Endodermal cell (in vitro differentiated cells): ENCODE measurements around the gene COX20. TPM values are rescaled to one million over a fixed set of nuclear protein-coding genes. Genes with fewer than 3 reads are reported as not detected.
"Not testable (repeated sequence)": the region's sequence is repeated elsewhere in the genome, so short reads cannot be mapped to it uniquely, and the experiment has no call there.

ENCODE experiments used
- DNase-seq: peaks from one replicate; pipeline ENCODE4 v3.0.0-alpha.2; 2017
- H3K27ac ChIP-seq: 2 replicates; pipeline ENCODE4 v1.5.1; 2013; ENCODE audit warnings: mild to moderate bottlenecking, low read depth, low read length, moderate library complexity
- H3K27me3 ChIP-seq: 2 replicates; pipeline ENCODE4 v1.6.1; 2013; ENCODE audit warnings: mild to moderate bottlenecking, low read length, moderate library complexity; ENCODE audit not compliant: insufficient read depth, control insufficient read depth, poor library complexity, severe bottlenecking
- H3K36me3 ChIP-seq: 2 replicates; pipeline ENCODE4 v1.7.0; 2013; ENCODE audit warnings: mild to moderate bottlenecking, low read length, moderate library complexity; ENCODE audit not compliant: control insufficient read depth, insufficient read depth
- H3K4me1 ChIP-seq: one replicate; pipeline ENCODE4 v1.7.0; 2013; ENCODE audit warnings: low read length; ENCODE audit not compliant: control insufficient read depth, insufficient read depth
- H3K4me3 ChIP-seq: 2 replicates; pipeline ENCODE4 v1.5.1; 2013; ENCODE audit warnings: mild to moderate bottlenecking, low read length, moderate library complexity
- H3K9ac ChIP-seq: 2 replicates; pipeline ENCODE4 v1.6.1; 2013; ENCODE audit warnings: mild to moderate bottlenecking, low read length, moderate library complexity; ENCODE audit not compliant: poor library complexity, severe bottlenecking; ENCODE audit errors: extremely low read depth
- H3K9me3 ChIP-seq: 2 replicates; pipeline ENCODE4 v1.6.1; 2013; ENCODE audit warnings: mild to moderate bottlenecking, low read length, moderate library complexity; ENCODE audit not compliant: control insufficient read depth
- H3K27ac Mint-ChIP-seq: 2 replicates; pipeline ENCODE4 v1.8.0; 2020; ENCODE audit warnings: mixed read lengths
- H3K27me3 Mint-ChIP-seq: 2 replicates; pipeline ENCODE4 v1.8.0; 2021; ENCODE audit warnings: mild to moderate bottlenecking, mixed read lengths; ENCODE audit not compliant: insufficient read depth
- H3K36me3 Mint-ChIP-seq: 2 replicates; pipeline ENCODE4 v1.8.0; 2020; ENCODE audit warnings: low read depth, mixed read lengths
- H3K4me1 Mint-ChIP-seq: 2 replicates; pipeline ENCODE4 v1.8.0; 2020; ENCODE audit warnings: mixed read lengths
- H3K4me3 Mint-ChIP-seq: 2 replicates; pipeline ENCODE4 v1.8.0; 2020; ENCODE audit warnings: mild to moderate bottlenecking, moderate library complexity, mixed read lengths
- H3K9me3 Mint-ChIP-seq: 2 replicates; pipeline ENCODE4 v1.8.0; 2020; ENCODE audit warnings: mild to moderate bottlenecking, mixed read lengths
- WGBS, 2 experiments: methylation state at CpG; one replicate each; pipeline versions ENCODE4 v1.1.5 to v1.1.7; 2013; ENCODE audit warnings: missing lambda C conversion rate in 2 of 2, mixed read lengths in 1 of 2; ENCODE audit not compliant: insufficient coverage in 1 of 2, insufficient read length in 1 of 2; 5-methylcytosine and 5-hydroxymethylcytosine counted together
- total RNA-seq, 2 donors: library from RNA; stranded (reverse); fragmentation: NEBNext Ultra II Directional in 1 of 2; extraction: Animal tissue kit (Norgen Biotek cat#: 25700) in 1 of 2; gene quantifications; 2 replicates in 1 of 2; 3 replicates in 1 of 2; pipeline ENCODE4 v1.2.1, GENCODE V29; 2021
- TF ChIP-seq, protein P1 (sequence below): fragments of 200-600 bp; sonication (generic); conservative IDR thresholded peaks from 2 replicates; pipeline ENCODE4 v1.5.0; 2021; ENCODE audit warnings: antibody characterized with exemption, mild to moderate bottlenecking

COX20 gene
- total RNA-seq, 2 donors from 2014 or later = 19.5 to 23.4 TPM

DNA sequence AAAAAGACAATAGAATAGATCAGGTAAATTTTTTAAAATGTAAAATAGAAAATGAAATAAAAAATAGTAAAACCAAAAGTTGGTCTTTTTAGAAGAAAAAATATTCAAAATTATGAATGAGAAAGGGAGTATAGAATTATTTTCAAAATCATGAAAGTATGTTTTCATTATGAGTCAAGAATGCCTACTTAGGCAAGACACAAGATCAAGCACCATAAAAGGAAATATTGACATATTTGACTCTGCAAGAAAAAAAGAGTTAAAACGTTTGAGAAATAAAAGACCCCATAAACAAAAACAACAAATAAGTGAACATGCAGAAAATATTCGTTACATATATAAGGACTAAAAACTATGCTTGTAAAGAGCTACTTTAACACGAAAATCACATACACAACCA is 4.8 kb upstream of the COX20 start:
- no peak for DNase-seq

DNA sequence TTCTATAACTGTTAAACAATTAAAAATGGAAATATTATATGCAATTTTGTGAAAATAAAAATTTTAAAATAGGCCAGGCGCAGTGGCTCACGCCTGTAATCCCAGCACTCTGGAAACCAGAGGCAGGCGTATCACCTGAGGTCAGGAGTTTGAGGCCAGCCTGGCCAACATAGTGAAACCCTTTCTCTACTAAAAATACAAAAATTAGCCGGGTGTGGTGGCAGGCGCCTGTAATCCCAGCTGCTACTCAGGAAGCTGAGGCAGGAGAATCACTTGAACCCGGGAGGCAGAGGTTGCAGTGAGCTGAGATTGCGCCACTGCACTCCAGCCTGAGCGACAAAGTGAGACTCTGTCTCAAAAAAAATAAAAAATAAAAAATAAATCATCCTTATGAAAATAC is 2.2 kb upstream of the COX20 start:
- not testable (repeated sequence) for H3K27me3 ChIP-seq, H3K4me1 ChIP-seq, H3K36me3 Mint-ChIP-seq, H3K27ac ChIP-seq, H3K27ac Mint-ChIP-seq, DNase-seq, H3K4me3 ChIP-seq, H3K9me3 Mint-ChIP-seq, H3K27me3 Mint-ChIP-seq, H3K36me3 ChIP-seq, H3K9me3 ChIP-seq
- Mint-ChIP-seq H3K4me1 (peaks cover 21% of the 10 kb centered on the region), H3K4me3 (peak overlapping the region; percentile 79)
- 92 to 100% methylated on average over 2 to 7 of the region's 8 CpGs for WGBS, 2 experiments
- H3K9ac ChIP-seq = peak overlapping the region; percentile 15

More for the DNA sequence above, 4.8 kb upstream of the COX20 start:
- no peak overlapping the region for H3K4me3 Mint-ChIP-seq
- H3K4me1 ChIP-seq = no peaks in the 10 kb centered on the region
- TF ChIP-seq, protein P1, sequence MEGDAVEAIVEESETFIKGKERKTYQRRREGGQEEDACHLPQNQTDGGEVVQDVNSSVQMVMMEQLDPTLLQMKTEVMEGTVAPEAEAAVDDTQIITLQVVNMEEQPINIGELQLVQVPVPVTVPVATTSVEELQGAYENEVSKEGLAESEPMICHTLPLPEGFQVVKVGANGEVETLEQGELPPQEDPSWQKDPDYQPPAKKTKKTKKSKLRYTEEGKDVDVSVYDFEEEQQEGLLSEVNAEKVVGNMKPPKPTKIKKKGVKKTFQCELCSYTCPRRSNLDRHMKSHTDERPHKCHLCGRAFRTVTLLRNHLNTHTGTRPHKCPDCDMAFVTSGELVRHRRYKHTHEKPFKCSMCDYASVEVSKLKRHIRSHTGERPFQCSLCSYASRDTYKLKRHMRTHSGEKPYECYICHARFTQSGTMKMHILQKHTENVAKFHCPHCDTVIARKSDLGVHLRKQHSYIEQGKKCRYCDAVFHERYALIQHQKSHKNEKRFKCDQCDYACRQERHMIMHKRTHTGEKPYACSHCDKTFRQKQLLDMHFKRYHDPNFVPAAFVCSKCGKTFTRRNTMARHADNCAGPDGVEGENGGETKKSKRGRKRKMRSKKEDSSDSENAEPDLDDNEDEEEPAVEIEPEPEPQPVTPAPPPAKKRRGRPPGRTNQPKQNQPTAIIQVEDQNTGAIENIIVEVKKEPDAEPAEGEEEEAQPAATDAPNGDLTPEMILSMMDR = no peak
- no peaks in the 10 kb centered on the region for H3K9me3 Mint-ChIP-seq
- H3K36me3 ChIP-seq = no peaks in the 10 kb centered on the region
- H3K27ac Mint-ChIP-seq = no peak overlapping the region
- no peak overlapping the region for H3K9ac ChIP-seq
- peaks cover 3% of the 10 kb centered on the region for H3K4me1 Mint-ChIP-seq
- H3K27me3 ChIP-seq = no peaks in the 10 kb centered on the region
- H3K4me3 ChIP-seq = no peak overlapping the region
- H3K9me3 ChIP-seq = no peaks in the 10 kb centered on the region
- 84 to 100% methylated on average over 2 to 3 of the region's 3 CpGs for WGBS, 2 experiments
- H3K27me3 Mint-ChIP-seq = no peaks in the 10 kb centered on the region
- no peaks in the 10 kb centered on the region for H3K36me3 Mint-ChIP-seq
- H3K27ac ChIP-seq = no peak overlapping the region

DNA sequence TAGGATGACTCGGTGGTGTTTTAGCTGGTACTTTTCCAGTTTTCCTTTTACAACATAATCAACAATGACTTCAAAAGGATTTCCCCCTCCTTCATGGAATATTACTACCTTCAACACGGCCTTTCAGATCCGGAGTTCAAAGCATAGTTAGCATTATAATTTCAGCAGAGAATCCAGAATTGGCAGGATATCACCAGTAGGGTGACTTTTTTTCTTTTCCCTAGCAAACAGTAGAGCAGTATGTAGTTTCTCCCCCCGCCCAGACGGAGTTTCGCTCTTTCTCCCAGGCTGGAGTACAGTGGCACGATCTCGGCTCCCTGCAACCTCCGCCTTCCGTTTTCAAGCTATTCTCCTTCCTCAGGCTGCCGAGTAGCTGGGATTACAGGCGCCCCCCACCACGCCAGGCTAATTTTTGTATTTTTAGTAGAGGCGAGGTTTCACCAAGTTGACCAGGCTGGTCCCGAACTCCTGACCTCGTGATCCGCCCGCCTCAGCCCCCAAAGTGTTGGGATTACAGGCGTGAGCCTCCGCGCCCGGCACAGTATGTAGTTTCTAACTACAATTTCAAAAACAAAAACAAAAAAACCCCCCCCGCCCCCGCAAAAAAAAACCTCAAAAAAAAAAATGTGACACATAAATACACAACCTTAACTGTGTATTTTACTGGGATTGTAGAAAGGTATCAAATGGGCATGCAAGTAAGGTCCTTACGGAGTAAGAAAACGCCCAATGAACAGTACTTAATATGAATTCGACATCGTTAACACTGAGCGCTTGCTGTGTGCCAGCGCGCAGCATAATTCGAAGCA is 1.5 kb upstream of the COX20 start:
- peaks cover 22% of the 10 kb centered on the region for H3K4me1 Mint-ChIP-seq

More for the DNA sequence above, 1.5 kb upstream of the COX20 start:
- Mint-ChIP-seq H3K9me3 (no peaks in the 10 kb centered on the region), H3K27ac (peak overlapping the region; percentile 100), H3K4me3 (peak overlapping the region; percentile 79), H3K36me3 (peaks cover 10% of the 10 kb centered on the region), H3K27me3 (no peaks in the 10 kb centered on the region)
- no peaks in the 10 kb centered on the region for H3K27me3 ChIP-seq
- peak overlapping the region; percentile 100 for H3K27ac ChIP-seq
- no peaks in the 10 kb centered on the region for H3K9me3 ChIP-seq
- TF ChIP-seq, protein P1 = peak; percentile 61
- no peaks in the 10 kb centered on the region for H3K4me1 ChIP-seq
- H3K4me3 ChIP-seq = peak overlapping the region; percentile 92
- H3K9ac ChIP-seq = peak overlapping the region; percentile 90
- H3K36me3 ChIP-seq = peaks cover 14% of the 10 kb centered on the region
- peak; percentile 81 for DNase-seq
- 62 to 67% methylated on average over 20 to 30 of the region's 32 CpGs for whole genome bisulfite sequencing, 2 experiments
